NCI-H2029 treated with DMSO at 0.1 percent for 48 hours (cell line): ENCODE data around the gene FAM210A.
A peak's percentile ranks its signal among the peaks of the same experiment; 100 is the strongest.
"Not testable (repeated sequence)": the region's sequence is repeated elsewhere in the genome, so short reads cannot be mapped to it uniquely, and the experiment has no call there.

Experiments
- DNase-seq: peaks from one replicate; lab custom pipeline; 2025; lab: John Stamatoyannopoulos, UW

The FAM210A gene

GRCh38 chr18:13726232-13726971, at the start of gene FAM210A, which contains the start of gene RNMT:
Gene FAM210A, minus strand, starts transcription at chr18:13726558. Its CDS starts 44,481 bp downstream, at chr18:13682077.
Gene RNMT, plus strand, starts transcription at chr18:13726673. Its CDS starts 4,845 bp downstream, at chr18:13731518.
- DNase-seq, result peak; percentile 67

- no peak for DNase-seq
Measured at GRCh38 chr18:13775058-13775457, 48.7 kb upstream of the FAM210A start.

- no peak for DNase-seq
Measured at GRCh38 chr18:13762690-13763439, 36.5 kb upstream of the FAM210A start.

- DNase-seq, result no peak
Measured at GRCh38 chr18:13760047-13760446, 33.7 kb upstream of the FAM210A start.

GRCh38 chr18:13758622-13759021, 32.3 kb upstream of the FAM210A start:
- DNase-seq, result no peak

GRCh38 chr18:13756671-13757070, 30.3 kb upstream of the FAM210A start:
- DNase-seq, result no peak

- no peak for DNase-seq
Measured at GRCh38 chr18:13756261-13756660, 29.9 kb upstream of the FAM210A start.

- DNase-seq, result not testable (repeated sequence)
Measured at GRCh38 chr18:13751599-13751998, 25.2 kb upstream of the FAM210A start.

- DNase-seq, result no peak
Measured at GRCh38 chr18:13746633-13747032, 20.3 kb upstream of the FAM210A start.

GRCh38 chr18:13745696-13746095, 19.3 kb upstream of the FAM210A start:
- no peak for DNase-seq

GRCh38 chr18:13735681-13736080, 9.3 kb upstream of the FAM210A start:
- no peak for DNase-seq

- DNase-seq, result no peak
Measured at GRCh38 chr18:13730481-13730880, 4.1 kb upstream of the FAM210A start.

- no peak for DNase-seq
Measured at GRCh38 chr18:13726972-13727331, 594 bp upstream of the FAM210A start.

- no peak for DNase-seq
Measured at GRCh38 chr18:13725566-13726231, 659 bp downstream of the FAM210A start.

GRCh38 chr18:13720847-13721246, 5.5 kb downstream of the FAM210A start:
- no peak for DNase-seq

GRCh38 chr18:13720123-13720522, 6.2 kb downstream of the FAM210A start:
- DNase-seq, result no peak

- no peak for DNase-seq
Measured at GRCh38 chr18:13716916-13717315, 9.4 kb downstream of the FAM210A start.

GRCh38 chr18:13715330-13715729, 11.0 kb downstream of the FAM210A start:
- no peak for DNase-seq

- DNase-seq, result no peak
Measured at GRCh38 chr18:13713455-13714055, 12.8 kb downstream of the FAM210A start.

GRCh38 chr18:13712400-13713131, 13.8 kb downstream of the FAM210A start:
- DNase-seq, result no peak

- DNase-seq, result no peak
Measured at GRCh38 chr18:13710414-13710831, 15.9 kb downstream of the FAM210A start.

GRCh38 chr18:13703899-13704298, 22.5 kb downstream of the FAM210A start:
- no peak for DNase-seq
